HG03103 (cell line): Measurements from ENCODE around the gene DRAP1.
"Not testable (repeated sequence)": the region's sequence is repeated elsewhere in the genome, so short reads cannot be mapped to it uniquely, and the experiment has no call there.

Experiments used
- ATAC-seq: cut with Tn5 transposase; IDR thresholded peaks from one replicate; pipeline ENCODE4 v1.9.1; 2021; ENCODE audit warnings: low read depth; ENCODE audit not compliant: unreplicated experiment

DRAP1 gene

GRCh38 chr11:65885808-65886536, 33.3 kb upstream of the DRAP1 start:
- ATAC-seq = no peak

DNA sequence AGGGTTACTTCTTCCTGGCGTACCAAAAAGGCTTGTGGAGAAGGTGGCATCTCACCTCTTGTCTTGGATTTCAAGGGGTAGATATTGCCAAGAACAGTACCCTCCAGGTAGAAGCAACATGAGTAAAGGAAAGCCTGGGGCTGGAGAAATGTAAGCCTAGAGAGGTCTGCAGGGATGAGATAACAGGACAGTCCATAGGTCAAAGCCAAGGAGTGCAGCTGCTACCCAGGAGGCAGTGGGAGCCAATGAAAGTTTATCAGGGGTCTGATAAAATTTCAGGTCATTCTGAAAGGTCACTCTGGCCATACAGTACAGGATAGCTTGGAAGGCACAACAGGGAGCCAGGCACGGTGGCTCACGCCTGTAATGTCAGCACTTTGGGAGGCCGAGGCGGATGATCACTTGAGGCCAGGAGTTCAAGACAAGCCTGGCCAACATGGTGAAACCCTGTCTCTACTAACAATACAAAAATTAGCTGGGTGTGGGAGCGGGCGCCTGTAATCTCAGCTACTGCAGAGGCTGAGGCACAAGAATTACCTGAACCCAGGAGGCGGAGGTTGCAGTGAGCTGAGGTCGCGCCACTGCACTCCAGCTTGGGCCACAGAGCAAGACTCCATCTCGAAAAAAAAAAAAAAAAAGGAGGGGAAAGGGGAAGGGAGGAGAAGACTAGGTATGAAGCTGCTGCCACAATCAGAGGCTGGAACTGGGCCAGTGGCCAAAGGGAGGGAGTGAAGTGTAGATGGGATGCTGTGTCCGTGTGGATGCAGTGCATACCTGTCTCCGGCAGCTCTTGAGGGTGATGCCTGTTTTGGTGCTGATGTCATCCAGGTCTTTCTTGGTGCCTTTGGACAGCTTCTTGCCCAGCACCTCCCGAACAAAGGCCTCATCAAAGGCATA, 32.2 kb upstream of the DRAP1 start:
- ATAC-seq = no peak

DNA sequence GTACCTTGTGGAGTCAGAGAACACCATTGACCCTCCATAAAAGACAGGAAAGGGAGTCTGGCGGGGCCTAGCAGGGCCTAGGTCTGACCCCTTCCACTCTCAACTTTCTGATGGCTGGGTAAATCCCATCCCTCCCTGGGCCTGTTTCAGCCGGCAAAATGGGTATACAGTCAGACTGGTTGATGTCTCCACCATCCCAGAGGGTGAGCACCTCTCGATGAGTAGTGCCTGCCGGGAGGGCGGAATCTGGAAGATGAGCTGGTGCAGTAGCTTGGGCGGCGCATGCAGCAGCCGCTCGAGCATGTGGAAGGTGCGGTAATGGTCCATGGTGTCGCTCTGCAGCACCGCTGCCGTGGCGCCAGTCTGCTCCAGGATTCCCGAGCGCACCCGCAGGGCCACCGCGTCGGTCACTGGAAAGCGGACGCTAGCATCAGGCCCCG, 31.5 kb upstream of the DRAP1 start:
- no peak for ATAC-seq

DNA sequence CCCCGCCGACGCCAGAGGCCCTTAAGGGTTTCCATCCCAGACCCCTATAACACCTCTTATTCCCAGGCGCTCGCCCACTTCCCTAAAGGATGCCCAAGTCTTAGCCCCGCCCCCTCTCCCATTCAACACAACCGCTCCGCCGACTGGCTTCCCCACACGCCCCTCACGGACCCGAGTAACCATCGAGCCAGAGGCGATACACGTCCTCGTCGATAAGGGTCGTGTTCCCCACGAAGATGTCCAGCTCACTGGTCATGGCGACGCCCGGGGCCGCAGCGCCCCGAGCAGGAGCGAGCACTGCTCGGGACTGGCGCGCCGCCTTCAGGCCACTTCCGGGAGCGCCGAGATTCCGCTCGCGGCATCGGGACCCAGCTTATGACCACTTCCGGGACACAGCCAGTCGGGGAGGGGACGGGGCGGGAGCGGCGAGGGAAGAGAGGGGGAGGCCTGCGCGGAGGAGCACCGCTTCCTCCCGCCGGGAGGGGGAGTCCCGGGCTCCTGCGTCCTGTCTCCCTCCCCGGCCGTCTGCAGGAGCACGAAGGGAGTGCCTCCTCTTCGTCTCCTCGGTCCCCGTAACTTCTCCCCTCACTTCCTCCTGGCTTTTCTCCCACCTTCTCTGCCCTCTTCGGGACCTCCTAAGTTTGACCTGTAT, 30.9 kb upstream of the DRAP1 start, which contains the start of gene FIBP:
Gene FIBP (minus strand): TSS at position 309 of the 652 bp plus-strand sequence. CDS start 53 bp downstream, at position 256.
- ATAC-seq = peak; percentile 43

GRCh38 chr11:65890324-65891218, 28.7 kb upstream of the DRAP1 start, which contains the start of gene CCDC85B:
Gene CCDC85B, plus strand, starts transcription at chr11:65890673. Its CDS starts 111 bp downstream, at chr11:65890784.
- ATAC-seq = peak; percentile 35

GRCh38 chr11:65891219-65892136, 27.7 kb upstream of the DRAP1 start:
- no peak for ATAC-seq

- not testable (repeated sequence) for ATAC-seq
Measured at GRCh38 chr11:65892137-65892540, 27.1 kb upstream of the DRAP1 start.

DNA sequence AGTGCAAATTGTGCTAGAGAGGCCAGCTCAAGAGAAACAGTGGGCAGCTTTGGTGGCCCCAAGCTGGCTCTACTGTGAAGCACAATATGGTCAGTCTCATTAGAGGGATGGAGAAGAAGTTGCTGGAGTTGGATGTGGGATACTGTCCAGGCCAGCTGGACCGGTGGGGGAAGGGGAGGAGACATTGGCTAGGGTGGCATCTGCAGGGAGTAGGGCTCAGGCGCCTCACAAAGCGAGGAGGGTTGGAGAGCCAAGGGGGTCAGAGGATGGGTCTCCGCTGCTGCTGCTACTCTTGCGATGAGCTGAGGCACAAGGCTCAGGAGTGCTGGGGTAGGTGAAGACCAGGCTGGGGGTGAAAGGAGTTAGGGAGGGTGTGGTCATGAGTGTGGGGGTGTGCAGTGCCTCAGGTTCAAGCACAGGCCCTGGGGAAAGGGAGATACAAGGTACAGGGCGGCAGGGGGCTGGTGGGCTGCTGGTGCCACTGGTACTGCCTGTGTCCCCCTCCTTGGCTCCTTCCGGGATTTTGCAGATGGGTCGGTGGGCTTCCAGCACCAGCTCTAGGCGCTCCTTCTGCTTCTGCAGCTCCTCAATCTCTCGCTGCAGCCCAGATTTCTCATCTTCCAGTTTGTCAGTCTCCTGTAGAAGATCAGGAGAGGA, 26.4 kb upstream of the DRAP1 start:
- no peak for ATAC-seq

- no peak for ATAC-seq
Measured at GRCh38 chr11:65894034-65894591, 25.1 kb upstream of the DRAP1 start.

DNA sequence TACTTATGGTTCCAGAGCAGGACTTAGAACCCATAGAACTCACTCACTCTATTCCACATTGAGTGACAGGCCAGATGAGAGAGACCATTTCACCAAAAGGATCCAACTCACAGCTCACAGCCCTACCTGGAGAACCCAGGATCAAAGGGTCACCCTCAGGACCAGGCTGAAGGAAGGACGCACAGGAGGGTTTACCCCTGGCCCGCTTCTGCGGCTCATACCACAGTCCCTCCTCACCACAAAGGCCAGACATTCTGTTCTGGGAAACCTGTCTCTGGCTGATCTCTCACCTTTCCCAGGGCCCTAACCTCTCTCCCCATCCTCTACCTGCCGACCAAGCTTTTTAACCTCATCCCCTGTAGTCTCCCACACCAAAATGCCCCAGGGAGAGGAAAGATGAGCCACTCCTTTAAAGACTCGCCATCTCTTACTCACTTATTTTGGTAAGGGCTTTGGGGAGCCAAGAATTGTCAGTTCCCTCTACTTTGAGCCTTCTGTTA, 23.7 kb upstream of the DRAP1 start:
- ATAC-seq = no peak

DNA sequence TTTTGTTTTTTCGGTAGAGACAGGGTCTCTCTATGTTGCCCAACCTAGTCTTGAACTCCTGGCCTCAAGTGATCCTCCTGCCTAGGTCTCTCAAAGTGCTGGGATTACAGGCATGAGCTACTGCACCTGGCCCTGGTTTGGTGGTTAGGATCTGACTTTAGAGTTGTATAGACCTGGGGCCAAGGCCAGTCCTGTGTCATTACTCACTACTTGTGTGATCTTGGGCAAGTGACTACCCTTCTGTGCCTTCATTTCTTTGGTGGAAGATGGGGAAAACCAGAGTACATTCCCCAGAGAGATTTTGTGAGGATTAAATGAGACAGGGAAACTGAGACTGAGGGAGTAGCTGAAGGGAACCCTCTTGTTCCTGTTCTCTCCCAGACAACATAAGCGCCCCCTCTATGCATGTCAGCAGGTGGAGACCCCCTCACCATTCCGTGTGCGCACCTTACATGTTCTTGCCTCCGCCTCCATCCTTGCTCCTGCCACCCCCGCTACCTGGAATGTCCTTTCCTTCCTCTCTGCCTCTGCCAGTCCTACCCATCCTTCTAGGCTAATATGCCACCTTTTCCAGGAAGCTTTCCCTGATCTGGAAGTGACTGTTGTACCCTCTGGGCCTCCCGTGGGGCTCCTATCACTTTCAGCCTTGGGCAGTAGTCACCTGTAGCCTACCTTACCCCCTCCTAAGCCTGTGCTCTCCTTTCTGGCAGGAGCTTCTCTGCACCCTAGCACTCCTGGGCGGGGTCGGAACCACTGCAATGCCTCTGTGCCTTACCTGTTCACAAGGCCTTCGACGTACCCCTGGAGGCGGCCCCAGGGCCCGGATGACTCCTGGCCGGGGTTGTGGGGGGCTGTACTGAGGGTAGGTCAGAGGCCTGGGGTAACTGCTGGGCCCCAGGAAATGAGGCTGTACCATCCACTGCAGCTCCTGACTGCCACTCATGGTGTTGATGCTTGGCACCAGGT, 22.9 kb upstream of the DRAP1 start:
- no peak for ATAC-seq

DNA sequence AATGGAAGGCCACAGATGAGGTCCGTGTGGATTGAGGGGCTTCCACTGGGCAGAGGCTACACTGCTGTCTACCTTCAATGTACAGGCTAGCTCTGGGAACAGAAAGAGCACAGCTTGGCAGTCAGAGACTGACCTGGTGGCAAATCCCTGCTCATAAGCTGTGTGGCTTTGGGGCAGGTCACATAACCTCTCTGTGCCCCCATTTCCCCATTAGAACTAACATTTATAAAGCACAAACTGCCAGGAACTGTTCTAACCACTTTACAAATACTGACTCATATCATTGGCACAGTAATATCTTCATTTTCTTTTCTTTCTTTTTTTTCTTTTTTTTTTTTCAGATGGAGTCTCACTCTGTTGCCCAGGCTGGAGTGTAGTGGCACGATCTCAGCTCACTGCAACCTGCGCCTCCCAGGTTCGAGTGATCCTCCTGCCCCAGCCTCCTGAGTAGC, 22.2 kb upstream of the DRAP1 start:
- no peak for ATAC-seq

- no peak for ATAC-seq
Measured at GRCh38 chr11:65898656-65899355, 20.4 kb upstream of the DRAP1 start.

- ATAC-seq = no peak
Measured at GRCh38 chr11:65899356-65900124, 19.7 kb upstream of the DRAP1 start.
